Coronary artery (tissue), 2 donors: Measurements from ENCODE around the gene SSU72.
"Not testable (repeated sequence)": the region's sequence is repeated elsewhere in the genome, so short reads cannot be mapped to it uniquely, and the experiment has no call there.

Experiments used
- DNase-seq: peaks from one replicate; pipeline ENCODE4 v3.0.0-alpha.2; 2017; ENCODE audit warnings: low spot score
- H3K27ac ChIP-seq, 2 donors: fragments of 200-600 bp; sonication (generic); one replicate each; pipeline ENCODE4 v1.5.1; 2016 to 2019
- H3K4me3 ChIP-seq: fragments of 200-600 bp; sonication (generic); 2 replicates; pipeline ENCODE4 v1.5.1; 2016; ENCODE audit warnings: mild to moderate bottlenecking, moderate library complexity
- CTCF ChIP-seq: fragments of 200-600 bp; sonication (generic); IDR thresholded peaks from one replicate; pipeline ENCODE4 v1.5.1; 2019; ENCODE audit warnings: antibody characterized with exemption

SSU72 gene

GRCh38 chr1:1528301-1529267, 46.1 kb downstream of the SSU72 start:
- DNase-seq: no peak
- no peak overlapping the region for H3K4me3 ChIP-seq

GRCh38 chr1:1527092-1527816, 47.4 kb downstream of the SSU72 start:
- Histone ChIP-seq H3K4me3 (no peak overlapping the region), H3K27ac (no peak overlapping the region)
- TF ChIP-seq CTCF: no peak
- DNase-seq: no peak

More at GRCh38 chr1:1528301-1529267, 46.1 kb downstream of the SSU72 start:
- H3K27ac ChIP-seq: no peak overlapping the region
- no peak for TF ChIP-seq CTCF

- not testable (repeated sequence) for H3K4me3 ChIP-seq, DNase-seq, H3K27ac ChIP-seq
Measured at GRCh38 chr1:1526476-1526875, 48.2 kb downstream of the SSU72 start.

GRCh38 chr1:1524750-1525383, 49.8 kb downstream of the SSU72 start:
- not testable (repeated sequence) for H3K4me3 ChIP-seq, DNase-seq, H3K27ac ChIP-seq

- H3K27ac ChIP-seq, DNase-seq, H3K4me3 ChIP-seq: not testable (repeated sequence)
Measured at GRCh38 chr1:1523651-1524050, 51.0 kb downstream of the SSU72 start.

- not testable (repeated sequence) for DNase-seq, H3K4me3 ChIP-seq, H3K27ac ChIP-seq
Measured at GRCh38 chr1:1523226-1523625, 51.4 kb downstream of the SSU72 start.

- not testable (repeated sequence) for DNase-seq, H3K4me3 ChIP-seq, H3K27ac ChIP-seq
Measured at GRCh38 chr1:1522536-1522935, 52.1 kb downstream of the SSU72 start.

- DNase-seq: no peak
- no peak overlapping the region for H3K4me3 ChIP-seq
- no peak overlapping the region for H3K27ac ChIP-seq
- no peak for TF ChIP-seq CTCF
Measured at GRCh38 chr1:1521331-1521730, 53.3 kb downstream of the SSU72 start.

- H3K27ac ChIP-seq, DNase-seq: not testable (repeated sequence)
Measured at GRCh38 chr1:1519805-1520505, 54.7 kb downstream of the SSU72 start.

GRCh38 chr1:1518621-1519007, 56.0 kb downstream of the SSU72 start:
- H3K4me3 ChIP-seq, DNase-seq, H3K27ac ChIP-seq: not testable (repeated sequence)

More at GRCh38 chr1:1519805-1520505, 54.7 kb downstream of the SSU72 start:
- not testable (repeated sequence) for H3K4me3 ChIP-seq
